Mesendoderm (in vitro differentiated cells): ENCODE results near the gene ZNF239.
"Not testable (repeated sequence)": the region's sequence is repeated elsewhere in the genome, so short reads cannot be mapped to it uniquely, and the experiment has no call there.

Experiments
- DNase-seq: peaks from one replicate; pipeline ENCODE4 v3.0.0; 2013
- H2AK5ac ChIP-seq: 2 replicates; pipeline ENCODE4 v1.6.1; 2013; ENCODE audit warnings: low read length, inconsistent platforms
- H2BK120ac ChIP-seq: 2 replicates; pipeline ENCODE4 v1.6.1; 2013; ENCODE audit warnings: low read depth, mild to moderate bottlenecking, low read length, moderate library complexity, mixed read lengths
- H2BK15ac ChIP-seq: replicated peaks from 2 replicates; pipeline ENCODE4 v1.6.1; 2013; ENCODE audit warnings: low read depth, mild to moderate bottlenecking, moderate library complexity
- H2BK5ac ChIP-seq: 2 replicates; pipeline ENCODE4 v1.6.1; 2013; ENCODE audit warnings: low read length, inconsistent platforms
- H3K18ac ChIP-seq: 2 replicates; pipeline ENCODE4 v1.6.1; 2013; ENCODE audit warnings: mild to moderate bottlenecking, low read length, mixed read lengths
- H3K23ac ChIP-seq: one replicate; pipeline ENCODE4 v1.6.1; 2013; ENCODE audit warnings: low read length
- H3K27ac ChIP-seq: 2 replicates; pipeline ENCODE4 v1.5.1; 2013; ENCODE audit warnings: low read depth, mild to moderate bottlenecking, inconsistent platforms, low read length, moderate library complexity
- H3K27me3 ChIP-seq: 2 replicates; pipeline ENCODE4 v1.6.1; 2013; ENCODE audit warnings: low read length, control low read depth, mild to moderate bottlenecking, inconsistent platforms; ENCODE audit not compliant: insufficient read depth, poor library complexity
- H3K36me3 ChIP-seq: 2 replicates; pipeline ENCODE4 v1.6.1; 2013; ENCODE audit warnings: low read length, inconsistent platforms; ENCODE audit not compliant: control insufficient read depth, insufficient read depth
- H3K4ac ChIP-seq: one replicate; pipeline ENCODE4 v1.6.1; 2013; ENCODE audit warnings: low read depth, mild to moderate bottlenecking, low read length, moderate library complexity
- H3K4me1 ChIP-seq: 2 replicates; pipeline ENCODE4 v1.6.1; 2013; ENCODE audit warnings: low read depth, low read length, inconsistent platforms; ENCODE audit not compliant: control insufficient read depth
- H3K4me2 ChIP-seq: 2 replicates; pipeline ENCODE4 v1.6.1; 2013; ENCODE audit warnings: low read length
- H3K4me3 ChIP-seq: 2 replicates; pipeline ENCODE4 v1.5.1; 2013; ENCODE audit warnings: mild to moderate bottlenecking, low read length
- H3K56ac ChIP-seq: one replicate; pipeline ENCODE4 v1.6.1; 2013; ENCODE audit warnings: low read length
- H3K79me1 ChIP-seq: 2 replicates; pipeline ENCODE4 v1.6.1; 2013; ENCODE audit warnings: low read length, inconsistent platforms
- H3K79me2 ChIP-seq: 2 replicates; pipeline ENCODE4 v1.6.1; 2013; ENCODE audit warnings: mild to moderate bottlenecking, low read length; ENCODE audit not compliant: control insufficient read depth, insufficient read depth
- H3K9ac ChIP-seq: 2 replicates; pipeline ENCODE4 v1.6.1; 2013; ENCODE audit warnings: low read length, inconsistent platforms
- H4K5ac ChIP-seq: one replicate; pipeline ENCODE4 v1.6.1; 2013; ENCODE audit warnings: low read length
- H4K8ac ChIP-seq: one replicate; pipeline ENCODE4 v1.6.1; 2013; ENCODE audit warnings: low read depth, mild to moderate bottlenecking, control low read depth, low read length, moderate library complexity
- WGBS: extraction: QIAGEN DNeasy Blood & Tissue Kit; methylation state at CpG from one replicate; pipeline ENCODE4 v1.1.7; 2013; ENCODE audit warnings: low lambda C conversion rate, missing lambda C conversion rate; ENCODE audit not compliant: insufficient coverage; ENCODE audit errors: extremely low coverage; 5-methylcytosine and 5-hydroxymethylcytosine counted together

Gene ZNF239

GRCh38 chr10:43591303-43591904 lies 17.0 kb upstream of the ZNF239 start:
- H3K4me3 ChIP-seq, result no peak overlapping the region
- no peak overlapping the region for H3K18ac ChIP-seq

GRCh38 chr10:43586730-43587115 lies 12.3 kb upstream of the ZNF239 start:
- H3K79me1 ChIP-seq, DNase-seq, H3K4me3 ChIP-seq, H3K36me3 ChIP-seq, H2BK15ac ChIP-seq, H3K4me2 ChIP-seq, H3K9ac ChIP-seq, H3K79me2 ChIP-seq, H4K5ac ChIP-seq, H3K18ac ChIP-seq, H2BK120ac ChIP-seq, H3K27me3 ChIP-seq, H3K4ac ChIP-seq, H3K4me1 ChIP-seq, H3K27ac ChIP-seq, H3K23ac ChIP-seq, H3K56ac ChIP-seq, H2AK5ac ChIP-seq, H2BK5ac ChIP-seq, H4K8ac ChIP-seq: not testable (repeated sequence)
- WGBS, result no CpG with 5 or more reads among the region's 3 CpGs

More at GRCh38 chr10:43591303-43591904, 17.0 kb upstream of the ZNF239 start:
- Histone ChIP-seq H2BK15ac (no peak overlapping the region), H2BK5ac (no peak overlapping the region), H3K9ac (no peak overlapping the region), H3K23ac (no peak overlapping the region), H4K8ac (no peak overlapping the region), H3K36me3 (no peaks in the 10 kb centered on the region), H3K4me2 (no peak overlapping the region), H3K4me1 (no peaks in the 10 kb centered on the region), H3K4ac (no peak overlapping the region), H2BK120ac (no peak overlapping the region), H2AK5ac (no peak overlapping the region), H4K5ac (no peak overlapping the region), H3K79me1 (no peaks in the 10 kb centered on the region), H3K56ac (no peak overlapping the region), H3K79me2 (no peaks in the 10 kb centered on the region), H3K27ac (no peak overlapping the region), H3K27me3 (no peaks in the 10 kb centered on the region)
- no peak for DNase-seq
- no CpG with 5 or more reads among the region's 5 CpGs for WGBS

GRCh38 chr10:43585981-43586729 lies 11.7 kb upstream of the ZNF239 start:
- WGBS, result no CpG with 5 or more reads among the region's 9 CpGs
- no peak overlapping the region for H4K5ac ChIP-seq
- H3K9ac ChIP-seq, result no peak overlapping the region
- no peaks in the 10 kb centered on the region for H3K4me1 ChIP-seq
- no peaks in the 10 kb centered on the region for H3K79me2 ChIP-seq
- no peaks in the 10 kb centered on the region for H3K79me1 ChIP-seq
- no peak overlapping the region for H2BK15ac ChIP-seq
- no peak for DNase-seq
- H2AK5ac ChIP-seq, result no peak overlapping the region
- H3K18ac ChIP-seq, result no peak overlapping the region
- H3K4ac ChIP-seq, result no peak overlapping the region
- no peaks in the 10 kb centered on the region for H3K36me3 ChIP-seq
- H2BK120ac ChIP-seq, result no peak overlapping the region
- H3K23ac ChIP-seq, result no peak overlapping the region
- H4K8ac ChIP-seq, result no peak overlapping the region
- no peak overlapping the region for H3K27ac ChIP-seq
- H3K4me3 ChIP-seq, result no peak overlapping the region
- no peak overlapping the region for H2BK5ac ChIP-seq
- H3K4me2 ChIP-seq, result no peak overlapping the region
- H3K27me3 ChIP-seq, result no peaks in the 10 kb centered on the region
- no peak overlapping the region for H3K56ac ChIP-seq

GRCh38 chr10:43585046-43585445 lies 10.6 kb upstream of the ZNF239 start:
- Histone ChIP-seq H3K27me3 (no peaks in the 10 kb centered on the region), H2BK5ac (no peak overlapping the region), H2BK120ac (no peak overlapping the region), H3K79me2 (no peaks in the 10 kb centered on the region), H3K27ac (no peak overlapping the region), H3K4me2 (no peak overlapping the region), H4K8ac (no peak overlapping the region), H2BK15ac (no peak overlapping the region), H3K79me1 (no peaks in the 10 kb centered on the region), H3K36me3 (no peaks in the 10 kb centered on the region), H4K5ac (no peak overlapping the region), H3K4me3 (no peak overlapping the region), H2AK5ac (no peak overlapping the region), H3K56ac (no peak overlapping the region), H3K4ac (no peak overlapping the region), H3K9ac (no peak overlapping the region), H3K23ac (no peak overlapping the region), H3K18ac (no peak overlapping the region), H3K4me1 (no peaks in the 10 kb centered on the region)
- no peak for DNase-seq
- no CpG with 5 or more reads among the region's 5 CpGs for WGBS

- Histone ChIP-seq H2AK5ac (no peak overlapping the region), H2BK15ac (no peak overlapping the region), H3K36me3 (no peaks in the 10 kb centered on the region), H3K79me2 (no peaks in the 10 kb centered on the region), H3K79me1 (no peaks in the 10 kb centered on the region), H3K23ac (no peak overlapping the region), H3K4me3 (no peak overlapping the region), H3K27ac (no peak overlapping the region), H3K56ac (no peak overlapping the region), H3K9ac (no peak overlapping the region), H4K5ac (no peak overlapping the region), H3K4me2 (no peak overlapping the region), H2BK5ac (no peak overlapping the region), H3K4me1 (no peaks in the 10 kb centered on the region), H4K8ac (no peak overlapping the region), H3K27me3 (no peaks in the 10 kb centered on the region), H3K4ac (no peak overlapping the region), H3K18ac (no peak overlapping the region), H2BK120ac (no peak overlapping the region)
- no peak for DNase-seq
- no CpG with 5 or more reads among the region's 4 CpGs for WGBS
Measured at GRCh38 chr10:43584051-43584450, 9.6 kb upstream of the ZNF239 start.
